ENCODE data around the gene NDUFA6.
"Not testable (repeated sequence)": the region's sequence is repeated elsewhere in the genome, so short reads cannot be mapped to it uniquely, and the experiment has no call there.

Gene NDUFA6

DNA sequence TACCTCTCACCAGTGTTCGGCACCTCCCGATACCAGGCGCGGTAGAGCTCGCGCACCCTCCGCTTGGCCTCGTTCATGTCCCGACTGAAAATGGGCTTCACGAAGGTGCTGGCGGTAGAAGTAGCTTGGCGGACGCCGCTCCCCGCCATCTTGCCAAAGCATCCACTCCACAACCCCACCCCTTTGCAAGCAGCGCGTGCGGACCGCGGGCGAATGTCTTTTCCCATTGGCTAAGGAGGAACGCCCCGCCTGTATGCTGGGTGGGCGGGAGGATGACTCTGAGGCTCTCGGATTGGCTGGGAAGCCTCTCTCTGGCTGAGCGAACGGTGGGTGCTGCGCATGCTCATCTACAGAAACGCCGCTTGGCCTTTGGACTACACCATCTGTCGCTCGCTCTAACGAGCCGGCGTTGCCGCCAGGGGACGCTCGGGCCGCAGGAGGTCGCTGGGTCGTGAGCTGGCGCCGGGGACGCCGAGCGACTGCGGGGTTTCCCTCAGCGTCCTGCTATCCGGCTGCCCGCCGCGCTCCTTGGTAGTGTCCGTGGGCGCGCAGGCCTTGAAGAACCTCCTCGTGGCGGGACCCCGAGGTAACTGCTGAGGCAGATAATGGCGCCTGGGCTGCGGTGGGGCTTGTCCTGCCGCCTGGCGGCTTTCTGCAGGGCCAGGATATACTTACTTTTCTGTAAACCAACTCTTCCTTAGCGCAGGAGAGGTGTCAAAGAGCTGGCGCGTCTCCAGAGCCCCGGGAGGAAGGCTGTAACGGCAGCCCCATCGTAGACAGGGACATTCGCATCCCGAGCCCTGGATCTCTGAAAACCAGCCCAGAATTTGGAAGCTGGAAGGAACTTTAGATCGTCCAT lies at the start of gene NDUFA6:
Gene NDUFA6 (minus strand): TSS at position 177 of the 859 bp plus-strand sequence. CDS start 28 bp downstream, at position 149.
- peak; percentile 98 for DNase-seq

DNA sequence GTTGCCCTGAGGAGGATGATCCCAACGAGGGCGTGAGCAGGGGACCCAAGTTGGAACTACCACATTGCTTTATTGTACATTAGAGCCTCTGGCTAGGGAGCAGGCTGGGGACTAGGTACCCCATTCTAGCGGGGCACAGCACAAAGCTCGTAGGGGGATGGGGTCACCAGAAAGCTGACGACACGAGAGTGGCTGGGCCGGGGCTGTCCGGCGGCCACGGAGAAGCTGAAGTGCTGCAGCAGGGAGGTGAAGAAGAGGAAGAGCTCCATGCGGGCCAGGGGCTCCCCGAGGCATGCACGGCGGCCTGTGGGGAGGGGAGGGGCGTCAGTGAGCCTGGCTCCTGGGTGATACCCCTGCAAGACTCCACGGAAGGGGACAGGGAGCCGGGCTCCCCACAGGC lies 49.6 kb upstream of the NDUFA6 start:
- DNase-seq: not testable (repeated sequence)

DNA sequence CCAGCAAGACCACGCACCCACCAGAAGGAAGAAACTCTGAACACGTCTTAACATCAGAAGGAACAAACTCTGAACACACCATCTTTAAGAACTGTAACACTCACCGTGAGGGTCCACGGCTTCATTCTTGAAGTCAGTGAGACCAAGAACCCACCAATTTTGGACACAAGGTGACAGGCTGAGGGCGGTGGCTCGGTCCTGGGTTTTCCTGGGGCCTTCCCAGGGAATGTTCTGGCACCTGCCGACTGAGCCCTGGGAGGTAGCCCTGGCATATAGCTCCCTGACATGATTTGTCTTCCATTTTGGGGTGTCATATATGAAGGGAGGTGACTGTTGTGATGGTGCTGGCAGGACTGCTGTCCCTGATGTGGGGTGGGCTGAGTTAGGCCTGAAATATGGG lies 48.9 kb upstream of the NDUFA6 start:
- not testable (repeated sequence) for DNase-seq

DNA sequence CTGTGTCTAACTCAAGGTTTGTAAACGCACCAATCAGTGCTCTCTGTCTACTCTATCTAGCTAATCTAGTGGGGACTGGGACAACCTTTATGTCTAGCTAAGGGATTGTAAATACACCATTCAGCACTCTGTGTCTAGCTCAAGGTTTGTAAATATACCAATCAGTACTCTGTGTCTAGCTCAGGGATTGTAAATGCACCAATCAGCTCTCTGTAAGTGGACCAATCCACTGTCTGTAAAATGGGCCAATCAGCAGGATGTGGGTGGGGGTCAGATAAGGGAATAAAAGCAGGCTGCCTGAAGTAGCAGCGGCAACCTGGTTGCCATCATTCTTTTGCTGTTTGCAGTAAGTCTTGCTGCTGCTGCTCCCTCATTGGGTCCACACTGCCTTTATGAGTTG lies 48.4 kb upstream of the NDUFA6 start:
- no peak for DNase-seq

DNA sequence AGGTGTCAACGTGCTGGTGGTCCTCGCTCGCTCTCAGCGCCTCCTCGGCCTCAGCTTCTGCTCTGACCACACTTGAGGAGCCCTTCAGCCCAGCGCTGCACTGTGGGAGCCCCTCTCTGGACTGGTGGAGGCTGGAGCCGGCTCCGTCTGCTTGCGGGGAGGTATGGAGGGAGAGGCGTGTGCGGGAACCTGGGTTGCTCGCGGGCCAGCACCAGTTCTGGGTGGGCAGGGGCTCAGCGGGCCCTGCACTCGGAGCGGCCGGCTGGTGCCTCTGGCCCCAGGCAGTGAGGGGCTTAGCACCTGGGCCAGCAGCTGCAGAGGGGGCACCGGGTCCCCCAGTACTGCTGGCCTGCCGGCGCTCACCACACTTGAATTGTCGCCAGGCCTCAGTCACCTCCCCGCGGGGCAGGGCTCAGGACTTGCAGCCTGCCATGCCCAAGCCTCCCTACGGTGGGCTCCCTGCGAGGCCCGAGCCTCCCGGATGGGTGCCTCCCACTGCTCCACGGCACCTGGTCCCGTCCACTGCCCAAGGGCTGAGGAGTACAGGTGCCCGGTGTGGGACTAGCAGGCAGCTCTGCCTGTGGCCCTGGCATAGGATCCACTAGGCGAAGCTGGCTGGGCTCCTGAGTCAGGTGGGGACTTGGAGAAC lies 47.7 kb upstream of the NDUFA6 start:
- DNase-seq: no peak

DNA sequence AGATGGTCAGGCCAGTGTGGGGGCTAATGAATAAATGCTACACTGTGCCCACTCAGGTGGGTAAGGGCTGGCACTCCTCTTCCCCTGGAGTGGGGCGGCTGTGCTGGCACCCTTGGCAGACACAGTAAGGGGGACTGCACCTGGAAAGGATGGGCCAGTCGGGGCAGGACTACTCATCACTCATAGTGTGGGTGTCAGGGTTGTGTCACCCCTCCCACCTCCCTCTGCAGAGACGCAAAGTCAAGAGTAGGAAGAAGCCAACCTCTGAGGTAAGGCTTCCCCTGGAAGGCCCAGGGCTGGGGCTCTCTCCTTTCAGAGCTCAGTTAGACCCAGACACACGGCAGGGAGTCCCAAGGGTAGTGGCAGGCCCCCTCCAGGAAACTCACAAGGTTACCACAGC lies 45.1 kb upstream of the NDUFA6 start:
- DNase-seq: not testable (repeated sequence)

DNA sequence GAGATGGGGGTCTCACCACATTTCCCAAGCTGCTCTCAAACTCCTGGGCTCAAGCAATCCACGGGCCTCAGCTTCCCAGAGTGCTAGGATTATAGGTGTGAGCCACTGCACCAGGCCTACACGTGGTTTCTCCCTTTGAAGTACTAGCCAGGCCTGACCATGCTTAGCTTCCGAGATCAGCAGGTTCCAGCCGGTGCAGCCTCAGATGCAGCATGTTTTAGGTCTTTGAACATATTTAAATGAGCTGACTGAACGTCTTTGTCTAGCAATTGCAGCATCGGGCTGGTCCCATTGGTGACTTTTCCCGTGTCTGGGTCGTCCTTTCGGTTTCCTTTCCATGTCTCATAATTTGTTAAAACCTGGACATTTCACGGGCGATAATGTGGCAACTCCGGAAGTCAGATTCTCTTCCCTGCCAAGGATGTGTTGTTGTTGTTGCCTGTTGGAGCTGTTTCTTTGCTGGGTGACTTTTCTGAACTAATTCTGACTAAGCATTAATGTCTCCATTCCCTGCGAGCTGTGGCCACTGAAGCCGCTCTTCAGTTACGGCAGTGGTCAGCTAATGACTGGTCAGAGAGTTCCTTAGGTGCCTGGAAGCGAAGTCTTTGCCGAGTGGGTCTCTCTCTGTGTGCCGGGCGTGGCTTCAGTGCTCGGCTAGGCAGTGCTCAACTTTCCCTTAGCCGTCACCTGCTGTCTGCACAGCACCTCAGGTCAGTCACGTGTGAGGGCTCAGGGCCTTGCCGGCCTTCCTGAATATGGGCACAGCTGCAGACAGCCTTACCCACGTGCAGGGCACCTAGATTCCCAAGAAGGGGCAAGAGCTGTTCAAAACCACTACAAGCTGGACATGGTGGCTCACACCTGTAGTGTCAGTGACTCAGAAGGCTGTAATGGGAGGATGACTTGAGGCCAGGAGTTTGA lies 43.8 kb upstream of the NDUFA6 start:
- no peak for DNase-seq

DNA sequence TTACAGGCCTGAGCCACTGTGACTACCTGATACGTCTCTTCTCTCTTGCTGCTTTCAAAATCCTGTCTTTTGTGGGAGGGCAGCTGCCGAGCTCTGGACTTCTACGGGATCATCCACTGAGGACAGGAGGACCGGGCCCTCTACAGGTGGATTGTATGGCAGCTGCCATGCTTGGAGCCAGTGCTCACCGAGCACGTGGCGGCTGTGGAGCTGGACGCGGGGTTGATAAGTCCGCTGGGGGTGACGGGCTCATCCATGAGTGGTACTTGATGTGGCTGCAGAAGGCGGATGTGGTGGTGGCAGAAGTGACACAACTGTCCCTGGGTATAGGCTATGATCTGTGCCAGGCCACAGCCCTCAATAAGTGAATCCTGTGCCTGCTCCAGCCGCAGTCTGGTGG lies 41.9 kb upstream of the NDUFA6 start:
- no peak for DNase-seq

DNA sequence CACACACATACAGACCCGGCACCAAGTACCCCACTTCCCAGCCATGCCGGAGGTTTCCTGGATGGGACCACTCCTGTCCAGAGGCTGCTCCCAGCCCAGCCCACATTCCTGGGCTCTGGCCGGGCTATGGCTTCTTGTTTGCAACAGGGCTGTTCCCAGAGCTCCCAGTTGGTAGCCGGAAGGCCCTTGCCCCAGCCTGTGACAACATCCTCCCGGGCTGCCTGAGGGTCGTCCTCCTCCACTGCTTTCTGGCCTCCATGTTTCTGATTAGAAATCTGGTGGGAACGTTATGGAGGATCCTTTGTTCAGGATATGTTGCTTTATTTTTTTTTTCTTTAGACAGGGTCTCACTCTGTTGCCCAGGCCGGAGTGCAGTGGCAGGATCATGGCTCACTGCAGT lies 41.0 kb upstream of the NDUFA6 start:
- no peak for DNase-seq

DNA sequence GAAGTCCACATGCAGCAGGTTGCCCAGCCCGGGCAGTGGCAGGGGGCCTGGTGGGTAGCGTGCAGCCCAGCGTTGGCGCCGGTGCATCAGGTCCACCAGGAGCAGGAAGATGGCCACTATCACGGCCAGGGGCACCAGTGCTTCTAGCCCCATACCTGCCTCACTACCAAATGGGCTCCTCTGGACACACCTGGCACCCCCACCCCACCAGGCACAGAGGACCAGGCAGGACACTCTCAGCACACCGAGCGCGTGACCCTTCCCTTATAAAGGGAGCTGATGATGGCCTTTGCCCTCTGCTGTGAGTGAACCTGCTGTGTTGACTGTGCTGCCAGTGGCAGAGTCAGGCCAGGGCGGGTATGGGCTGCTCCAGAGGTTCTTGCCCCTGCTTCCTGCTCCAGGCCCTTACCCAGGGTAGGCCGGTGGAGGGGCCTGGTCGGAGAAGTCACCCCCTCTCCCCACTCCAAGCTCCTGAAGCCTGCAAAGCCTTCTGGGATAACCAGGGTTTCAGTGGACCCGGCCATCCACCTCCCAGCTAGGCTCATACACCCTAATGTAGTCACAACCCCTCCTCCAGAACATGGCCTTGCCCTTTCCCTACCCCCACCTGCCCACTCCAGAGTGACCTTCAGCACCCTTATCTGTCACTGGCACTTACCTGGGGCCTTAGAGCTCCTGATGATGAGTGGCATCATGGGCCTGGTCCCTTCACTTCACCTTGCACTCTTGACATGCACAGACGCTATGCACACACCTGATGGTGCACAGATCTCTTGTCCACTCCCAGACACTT lies 40.3 kb upstream of the NDUFA6 start, which contains the start of gene CYP2D6:
Gene CYP2D6 (minus strand): TSS at position 172 of the 793 bp plus-strand sequence. CDS start 19 bp downstream, at position 153.
- not testable (repeated sequence) for DNase-seq

DNA sequence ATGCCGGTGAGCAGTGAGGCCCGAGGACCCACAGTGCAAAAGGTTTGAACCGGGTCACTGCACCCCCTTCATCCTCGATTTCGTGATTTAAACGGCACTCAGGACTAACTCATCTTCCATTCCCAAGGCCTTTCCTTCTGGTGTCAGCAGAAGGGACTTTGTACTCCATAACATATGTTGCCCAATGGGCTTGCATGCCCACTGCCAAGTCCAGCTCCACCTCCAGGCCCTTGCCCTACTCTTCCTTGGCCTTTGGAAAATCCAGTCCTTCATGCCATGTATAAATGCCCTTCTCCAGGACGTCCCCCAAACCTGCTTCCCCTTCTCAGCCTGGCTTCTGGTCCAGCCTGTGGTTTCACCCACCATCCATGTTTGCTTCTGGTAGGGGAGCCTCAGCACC lies 39.6 kb upstream of the NDUFA6 start:
- DNase-seq: not testable (repeated sequence)

DNA sequence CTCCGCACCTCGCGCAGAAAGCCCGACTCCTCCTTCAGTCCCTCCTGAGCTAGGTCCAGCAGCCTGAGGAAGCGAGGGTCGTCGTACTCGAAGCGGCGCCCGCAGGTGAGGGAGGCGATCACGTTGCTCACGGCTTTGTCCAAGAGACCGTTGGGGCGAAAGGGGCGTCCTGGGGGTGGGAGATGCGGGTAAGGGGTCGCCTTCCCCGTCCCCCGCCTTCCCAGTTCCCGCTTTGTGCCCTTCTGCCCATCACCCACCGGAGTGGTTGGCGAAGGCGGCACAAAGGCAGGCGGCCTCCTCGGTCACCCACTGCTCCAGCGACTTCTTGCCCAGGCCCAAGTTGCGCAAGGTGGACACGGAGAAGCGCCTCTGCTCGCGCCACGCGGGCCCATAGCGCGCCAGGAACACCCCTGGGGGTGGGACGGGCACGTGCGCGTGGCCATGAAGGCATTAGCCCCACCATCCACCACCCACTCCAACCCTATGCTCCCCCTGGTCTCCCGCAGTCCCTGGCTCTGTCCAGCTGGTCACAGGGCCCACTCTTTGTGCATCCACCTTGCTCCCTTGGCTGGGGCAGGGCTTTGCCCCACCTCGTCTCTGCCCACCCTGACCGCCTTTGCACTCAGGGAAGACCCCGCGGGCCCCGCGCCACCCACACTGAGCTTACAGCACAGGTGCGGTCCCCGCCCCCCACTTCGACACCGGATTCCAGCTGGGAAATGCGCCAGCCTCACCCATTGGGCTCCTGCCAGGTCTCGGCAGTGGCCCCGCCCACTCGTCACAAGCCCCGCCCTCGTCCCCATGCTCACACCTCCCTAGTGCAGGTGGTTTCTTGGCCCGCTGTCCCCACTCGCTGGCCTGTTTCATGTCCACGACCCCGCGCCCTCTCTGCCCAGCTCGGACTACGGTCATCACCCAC lies 38.5 kb upstream of the NDUFA6 start:
- peak; percentile 73 for DNase-seq

DNA sequence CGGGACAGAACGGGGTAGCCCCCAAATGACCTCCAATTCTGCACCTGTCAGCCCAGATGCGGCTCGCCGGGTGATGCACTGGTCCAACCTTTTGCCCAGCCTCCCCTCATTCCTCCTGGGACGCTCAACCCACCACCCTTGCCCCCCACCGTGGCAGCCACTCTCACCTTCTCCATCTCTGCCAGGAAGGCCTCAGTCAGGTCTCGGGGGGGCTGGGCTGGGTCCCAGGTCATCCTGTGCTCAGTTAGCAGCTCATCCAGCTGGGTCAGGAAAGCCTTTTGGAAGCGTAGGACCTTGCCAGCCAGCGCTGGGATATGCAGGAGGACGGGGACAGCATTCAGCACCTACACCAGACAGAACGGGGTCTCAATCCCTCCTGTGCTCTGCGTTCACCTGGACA lies 37.4 kb upstream of the NDUFA6 start:
- DNase-seq: not testable (repeated sequence)

DNA sequence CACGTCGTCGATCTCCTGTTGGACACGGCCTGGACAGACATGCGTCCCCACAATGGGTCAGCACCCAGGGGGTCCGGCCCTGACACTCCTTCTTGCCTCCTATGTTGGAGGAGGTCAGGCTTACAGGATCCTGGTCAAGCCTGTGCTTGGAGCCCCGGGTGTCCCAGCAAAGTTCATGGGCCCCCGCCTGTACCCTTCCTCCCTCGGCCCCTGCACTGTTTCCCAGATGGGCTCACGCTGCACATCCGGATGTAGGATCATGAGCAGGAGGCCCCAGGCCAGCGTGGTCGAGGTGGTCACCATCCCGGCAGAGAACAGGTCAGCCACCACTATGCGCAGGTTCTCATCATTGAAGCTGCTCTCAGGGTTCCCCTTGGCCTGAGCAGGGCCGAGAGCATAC lies 37.0 kb upstream of the NDUFA6 start:
- DNase-seq: no peak

DNA sequence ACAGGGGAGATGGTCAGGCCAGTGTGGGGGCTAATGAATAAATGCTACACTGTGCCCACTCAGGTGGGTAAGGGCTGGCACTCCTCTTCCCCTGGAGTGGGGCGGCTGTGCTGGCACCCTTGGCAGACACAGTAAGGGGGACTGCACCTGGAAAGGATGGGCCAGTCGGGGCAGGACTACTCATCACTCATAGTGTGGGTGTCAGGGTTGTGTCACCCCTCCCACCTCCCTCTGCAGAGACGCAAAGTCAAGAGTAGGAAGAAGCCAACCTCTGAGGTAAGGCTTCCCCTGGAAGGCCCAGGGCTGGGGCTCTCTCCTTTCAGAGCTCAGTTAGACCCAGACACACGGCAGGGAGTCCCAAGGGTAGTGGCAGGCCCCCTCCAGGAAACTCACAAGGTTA lies 33.0 kb upstream of the NDUFA6 start:
- not testable (repeated sequence) for DNase-seq

DNA sequence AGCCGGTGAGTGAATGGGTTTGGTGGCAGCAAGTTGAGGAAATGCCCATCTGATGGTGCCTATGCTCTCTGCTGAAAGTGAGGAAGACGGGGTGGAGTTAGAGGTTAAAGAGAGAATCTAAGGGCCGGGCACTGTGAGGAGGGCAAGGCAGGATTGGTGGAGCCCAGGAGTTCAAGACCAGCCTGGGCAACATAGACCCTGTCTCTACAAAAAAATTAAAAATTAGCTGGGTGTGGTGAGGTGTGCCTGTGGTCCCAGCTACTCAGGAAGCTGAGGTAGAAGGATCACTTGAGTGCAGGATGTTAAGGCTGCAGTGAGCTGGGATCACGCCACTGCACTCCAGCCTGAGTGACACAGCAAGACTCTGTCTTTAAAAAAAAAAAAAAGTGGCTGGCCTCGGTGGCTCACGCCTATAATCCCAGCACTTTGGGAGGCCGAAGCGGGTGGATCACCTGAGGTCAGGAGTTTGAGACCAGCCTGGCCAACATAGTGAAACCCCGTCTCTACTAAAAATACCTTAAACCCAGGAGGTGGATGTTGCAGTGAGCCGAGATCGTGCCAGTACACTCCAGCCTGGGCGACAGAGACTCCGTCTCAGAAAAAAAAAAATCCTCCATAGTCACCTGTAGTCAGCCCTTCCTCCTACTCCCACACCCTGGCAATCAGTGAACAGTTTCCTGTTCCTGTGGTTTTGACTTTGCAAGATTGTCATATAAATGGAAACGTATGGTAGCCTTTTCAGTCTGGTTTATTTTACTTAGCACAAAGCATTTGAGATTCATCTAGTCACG lies 29.9 kb upstream of the NDUFA6 start:
- not testable (repeated sequence) for DNase-seq

DNA sequence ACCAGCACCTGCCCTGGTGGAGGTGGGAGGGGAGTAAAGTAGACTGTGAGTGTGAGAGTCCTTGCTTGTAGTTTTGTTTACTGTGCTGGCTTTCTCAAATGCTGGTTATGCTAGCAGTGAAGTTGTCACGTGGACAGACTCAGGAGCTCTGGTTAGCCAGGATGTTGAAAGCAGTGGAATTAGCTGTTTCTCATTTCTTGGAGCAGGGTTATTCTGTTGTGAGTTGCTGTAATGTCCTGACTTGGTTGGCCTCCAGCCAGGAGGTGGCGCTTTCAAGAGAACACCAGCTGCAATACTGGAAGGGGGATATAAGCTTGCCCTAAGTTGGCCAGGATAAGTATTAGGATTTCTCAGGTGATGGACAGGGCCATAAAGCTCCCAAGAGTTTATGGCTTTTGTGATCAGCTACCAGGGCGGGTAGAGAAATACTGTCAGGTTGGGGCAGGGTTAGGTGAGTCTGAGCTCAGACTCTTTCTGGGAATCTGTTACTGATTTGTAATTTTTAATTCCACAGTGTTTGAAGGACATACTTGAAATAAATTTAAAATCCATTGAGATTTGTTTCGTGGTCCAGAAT lies 26.4 kb upstream of the NDUFA6 start:
- DNase-seq: no peak

DNA sequence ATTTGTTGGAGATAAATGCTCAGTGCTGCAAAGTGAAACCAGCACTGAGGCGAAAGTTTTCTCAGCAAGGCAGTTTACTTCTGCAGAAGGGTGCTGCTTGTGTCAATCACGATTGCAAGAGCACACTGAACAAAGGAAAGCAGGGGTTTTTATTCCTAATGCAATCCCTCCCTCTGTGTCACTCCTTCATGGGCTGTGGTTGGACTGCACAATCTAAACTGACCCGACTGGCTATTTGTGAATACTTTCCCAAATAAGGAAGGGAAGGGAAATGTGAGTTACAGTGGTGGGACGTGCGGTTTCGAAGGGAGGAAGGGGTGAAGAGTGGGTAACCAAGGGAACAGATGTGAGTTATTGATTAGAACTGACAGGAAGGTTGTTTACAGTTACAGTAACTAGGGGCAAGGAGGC lies 24.9 kb upstream of the NDUFA6 start:
- DNase-seq: not testable (repeated sequence)

DNA sequence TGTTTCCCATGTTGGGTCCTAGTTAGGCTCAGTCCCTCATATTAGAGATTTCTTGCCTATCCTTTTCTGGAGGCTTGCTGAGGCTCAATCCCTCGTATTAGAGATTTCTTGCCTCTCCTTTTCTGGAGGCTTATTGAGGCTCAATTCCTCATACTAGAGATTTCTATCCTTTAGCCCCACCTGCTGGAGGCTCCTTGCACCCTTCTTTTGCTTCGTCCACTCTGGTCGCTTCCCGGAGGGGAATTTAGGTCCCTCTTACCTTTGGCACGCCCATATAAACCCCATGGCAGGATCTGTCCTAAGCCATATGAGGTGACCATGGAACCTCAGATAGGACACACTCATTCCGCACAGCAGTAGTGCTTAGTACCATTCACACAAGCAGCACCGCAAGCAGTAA lies 24.1 kb upstream of the NDUFA6 start:
- DNase-seq: no peak

DNA sequence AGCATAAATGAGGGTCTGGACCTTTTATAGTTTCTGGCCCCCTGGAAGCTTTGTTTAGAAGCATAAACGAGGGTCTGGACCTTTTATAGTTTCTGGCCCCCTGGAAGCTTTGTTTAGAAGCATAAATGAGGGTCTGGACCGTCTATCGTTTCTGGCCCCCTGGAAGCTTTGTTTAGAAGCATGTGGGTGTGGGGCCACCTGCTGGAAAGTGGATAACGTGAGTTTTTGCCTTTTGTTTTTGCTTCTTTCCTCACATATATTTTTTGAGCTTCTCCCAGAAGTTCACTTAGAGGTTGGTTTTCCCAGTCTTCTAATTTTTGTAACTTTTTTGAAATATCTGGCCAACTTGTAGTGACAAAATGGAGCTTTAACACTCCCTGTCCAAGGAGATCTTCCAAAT lies 22.2 kb upstream of the NDUFA6 start:
- DNase-seq: not testable (repeated sequence)

Data from NCI-H1105 treated with DMSO at 0.1 percent for 48 hours (cell line).